Inflammatory macrophage (primary cell): Measurements from ENCODE around the gene MTO1.
"Not testable (repeated sequence)": the region's sequence is repeated elsewhere in the genome, so short reads cannot be mapped to it uniquely, and the experiment has no call there.

ENCODE experiments used
- DNase-seq, 2 donors: peaks; one replicate each; pipeline ENCODE4 v3.0.0-alpha.2; 2020 to 2022

The MTO1 gene

GRCh38 chr6:73534628-73535027 is 73.1 kb downstream of the MTO1 start:
- no peak for DNase-seq

DNA sequence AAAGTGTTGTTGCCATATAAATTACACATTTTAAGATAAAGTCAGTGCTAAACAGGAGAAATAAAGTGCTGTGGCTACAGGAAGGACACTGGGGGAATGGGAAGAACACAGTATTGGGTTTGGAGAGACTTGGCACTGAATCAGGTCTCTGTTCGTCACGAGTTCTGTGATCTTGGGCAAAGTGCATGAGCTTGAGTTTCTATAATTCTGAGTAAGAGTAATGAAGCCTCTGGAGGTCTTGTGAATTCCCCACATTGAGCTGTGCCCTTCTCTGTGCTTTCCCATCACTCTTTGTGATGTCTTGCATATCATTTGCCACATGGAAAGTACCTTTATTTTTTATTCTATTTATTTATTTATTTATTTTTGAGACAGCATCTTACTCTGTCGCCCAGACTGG is 76.1 kb downstream of the MTO1 start:
- no peak for DNase-seq

GRCh38 chr6:73538116-73538779 is 76.7 kb downstream of the MTO1 start:
- DNase-seq = no peak

- DNase-seq = not testable (repeated sequence)
Observed at GRCh38 chr6:73542481-73542880, 80.9 kb downstream of the MTO1 start.

GRCh38 chr6:73542891-73543290 is 81.4 kb downstream of the MTO1 start:
- DNase-seq = no peak

DNA sequence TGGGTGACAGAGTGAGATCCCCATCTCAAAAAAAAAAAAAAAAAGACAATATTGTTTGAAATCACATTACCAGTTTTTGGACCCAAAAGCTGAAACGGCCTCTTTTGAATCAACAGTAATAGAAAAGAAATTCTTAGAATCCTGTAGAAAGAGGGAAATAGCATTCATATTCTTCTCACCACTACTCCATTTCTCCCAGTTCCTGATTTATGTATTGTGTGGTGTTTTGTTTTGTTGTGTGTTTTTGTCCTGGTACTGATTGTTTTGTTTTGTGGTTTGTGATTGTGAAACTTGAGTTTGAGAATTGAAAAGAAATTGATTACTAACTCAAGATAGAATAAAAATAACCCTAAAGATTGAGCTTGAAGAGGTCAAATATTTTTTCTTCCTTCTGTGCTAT is 85.5 kb downstream of the MTO1 start:
- peak in 1 of 2 donors; percentile 56 for DNase-seq

- DNase-seq = peak in 1 of 2 donors; percentile 36
Observed at GRCh38 chr6:73548458-73549446, 87.2 kb downstream of the MTO1 start.

GRCh38 chr6:73551115-73551514 is 89.6 kb downstream of the MTO1 start:
- not testable (repeated sequence) for DNase-seq

- DNase-seq = not testable (repeated sequence)
Observed at GRCh38 chr6:73555380-73555949, 93.9 kb downstream of the MTO1 start.

DNA sequence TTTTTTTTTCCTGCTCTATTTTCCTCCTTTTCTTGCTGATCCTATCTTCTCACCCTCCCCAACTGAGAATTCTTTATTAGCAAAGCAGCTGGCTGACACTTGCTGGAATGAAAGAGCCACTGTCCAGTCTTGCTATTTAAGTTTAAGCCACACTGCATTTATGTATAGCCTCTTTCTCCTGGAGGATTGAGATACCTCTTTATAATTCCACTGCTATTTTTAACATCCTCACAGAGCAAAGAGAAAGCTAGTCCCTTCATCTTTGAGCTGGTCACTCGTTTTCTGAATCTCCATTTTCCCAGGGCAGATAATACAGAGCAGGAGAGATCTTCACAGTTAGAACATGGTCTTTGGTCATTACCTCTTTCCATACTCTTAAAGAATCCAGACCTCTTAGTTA is 95.3 kb downstream of the MTO1 start:
- no peak for DNase-seq
